ENCODE data around the gene PRKCE.

- TF ChIP-seq CTCF (IDR thresholded peaks at IDR 0.05) (no peak), POLR2A (IDR thresholded peaks at IDR 0.05) (no peak), POLR2AphosphoS5 (IDR thresholded peaks at IDR 0.05) (peak; percentile 1), EP300 (IDR thresholded peaks at IDR 0.05) (no peak)
Observed at GRCh38 chr2:46225150-46225625, 573.7 kb downstream of the PRKCE start.
